ENCODE results near the gene TGFBR2.

DNA sequence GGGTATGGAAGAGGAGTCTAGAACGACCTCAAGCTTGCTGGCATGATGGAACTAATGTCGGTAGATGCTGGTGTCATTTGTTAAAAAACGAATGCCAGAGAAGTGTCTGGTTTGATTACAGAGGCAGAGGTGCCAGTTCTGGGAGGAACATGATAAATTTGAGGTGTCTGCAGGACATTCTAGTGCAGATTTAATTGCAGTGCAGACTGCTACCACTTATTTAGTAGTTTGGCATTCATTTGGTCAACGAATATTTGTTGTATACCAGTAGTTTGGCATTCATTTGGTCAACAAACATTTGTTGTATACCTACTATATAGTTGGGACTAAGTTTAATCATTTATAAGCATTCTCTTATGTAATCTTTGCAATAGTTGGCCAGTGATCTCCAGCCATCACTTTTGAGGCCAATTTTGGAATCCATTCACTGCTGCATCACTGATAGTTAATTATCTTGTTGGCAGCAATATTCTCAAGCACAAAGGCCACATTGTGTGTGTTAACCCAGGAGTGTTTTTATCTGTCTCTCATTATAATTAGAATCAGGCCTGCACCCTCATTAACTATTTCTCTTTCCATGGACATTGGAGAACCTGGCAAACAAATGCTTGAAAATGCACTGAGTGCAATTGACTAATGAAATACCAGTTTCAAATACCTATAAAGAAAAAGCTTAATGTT is 19.5 kb upstream of the TGFBR2 start:
- TF ChIP-seq, protein P1, sequence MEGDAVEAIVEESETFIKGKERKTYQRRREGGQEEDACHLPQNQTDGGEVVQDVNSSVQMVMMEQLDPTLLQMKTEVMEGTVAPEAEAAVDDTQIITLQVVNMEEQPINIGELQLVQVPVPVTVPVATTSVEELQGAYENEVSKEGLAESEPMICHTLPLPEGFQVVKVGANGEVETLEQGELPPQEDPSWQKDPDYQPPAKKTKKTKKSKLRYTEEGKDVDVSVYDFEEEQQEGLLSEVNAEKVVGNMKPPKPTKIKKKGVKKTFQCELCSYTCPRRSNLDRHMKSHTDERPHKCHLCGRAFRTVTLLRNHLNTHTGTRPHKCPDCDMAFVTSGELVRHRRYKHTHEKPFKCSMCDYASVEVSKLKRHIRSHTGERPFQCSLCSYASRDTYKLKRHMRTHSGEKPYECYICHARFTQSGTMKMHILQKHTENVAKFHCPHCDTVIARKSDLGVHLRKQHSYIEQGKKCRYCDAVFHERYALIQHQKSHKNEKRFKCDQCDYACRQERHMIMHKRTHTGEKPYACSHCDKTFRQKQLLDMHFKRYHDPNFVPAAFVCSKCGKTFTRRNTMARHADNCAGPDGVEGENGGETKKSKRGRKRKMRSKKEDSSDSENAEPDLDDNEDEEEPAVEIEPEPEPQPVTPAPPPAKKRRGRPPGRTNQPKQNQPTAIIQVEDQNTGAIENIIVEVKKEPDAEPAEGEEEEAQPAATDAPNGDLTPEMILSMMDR (IDR thresholded peaks at IDR 0.05), result no peak
- TF ChIP-seq POLR2AphosphoS5 (IDR thresholded peaks at IDR 0.05) (no peak), POLR2A (IDR thresholded peaks at IDR 0.05) (no peak)
